HG03280 (cell line): ENCODE measurements around the gene SLC30A1.
A peak's percentile ranks its signal among the peaks of the same experiment; 100 is the strongest.
"Not testable (repeated sequence)": the region's sequence is repeated elsewhere in the genome, so short reads cannot be mapped to it uniquely, and the experiment has no call there.

Source experiments
- ATAC-seq: cut with Tn5 transposase; IDR thresholded peaks from one replicate; pipeline ENCODE4 v1.9.1; 2021; ENCODE audit warnings: mild to moderate bottlenecking, moderate library complexity; ENCODE audit not compliant: unreplicated experiment

Gene SLC30A1, protein sequence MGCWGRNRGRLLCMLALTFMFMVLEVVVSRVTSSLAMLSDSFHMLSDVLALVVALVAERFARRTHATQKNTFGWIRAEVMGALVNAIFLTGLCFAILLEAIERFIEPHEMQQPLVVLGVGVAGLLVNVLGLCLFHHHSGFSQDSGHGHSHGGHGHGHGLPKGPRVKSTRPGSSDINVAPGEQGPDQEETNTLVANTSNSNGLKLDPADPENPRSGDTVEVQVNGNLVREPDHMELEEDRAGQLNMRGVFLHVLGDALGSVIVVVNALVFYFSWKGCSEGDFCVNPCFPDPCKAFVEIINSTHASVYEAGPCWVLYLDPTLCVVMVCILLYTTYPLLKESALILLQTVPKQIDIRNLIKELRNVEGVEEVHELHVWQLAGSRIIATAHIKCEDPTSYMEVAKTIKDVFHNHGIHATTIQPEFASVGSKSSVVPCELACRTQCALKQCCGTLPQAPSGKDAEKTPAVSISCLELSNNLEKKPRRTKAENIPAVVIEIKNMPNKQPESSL

GRCh38 chr1:211578640-211579439 lies at the start of gene SLC30A1:
TSS of gene SLC30A1 (minus strand) at chr1:211579161. CDS start at chr1:211578612, 549 bp downstream.
- ATAC-seq = peak; percentile 88

DNA sequence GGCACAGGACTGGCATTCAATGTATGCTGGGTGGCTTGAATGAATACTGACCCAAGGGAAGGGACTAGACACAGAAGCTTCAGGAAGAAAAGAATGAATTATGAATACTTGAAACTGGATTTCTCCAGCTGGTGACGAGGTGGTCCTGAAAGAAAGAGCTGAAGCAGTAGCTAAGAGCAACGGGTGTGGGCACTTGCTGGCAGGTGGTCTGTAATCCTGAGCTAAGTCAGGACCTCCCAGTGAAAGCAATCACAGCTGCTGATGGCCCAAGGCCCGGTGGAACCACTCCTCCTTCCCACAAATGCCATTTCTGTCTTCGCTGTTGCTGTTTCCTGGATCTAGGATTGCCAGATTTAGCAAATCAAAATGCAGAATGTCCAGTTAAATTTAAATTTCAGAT lies 49.5 kb upstream of the SLC30A1 start:
- ATAC-seq = no peak

- ATAC-seq = no peak
These were observed 48.3 kb upstream of the SLC30A1 start for GRCh38 chr1:211627259-211627658.

GRCh38 chr1:211625866-211626265 lies 46.9 kb upstream of the SLC30A1 start:
- not testable (repeated sequence) for ATAC-seq

GRCh38 chr1:211625040-211625439 lies 46.1 kb upstream of the SLC30A1 start:
- ATAC-seq = no peak

DNA sequence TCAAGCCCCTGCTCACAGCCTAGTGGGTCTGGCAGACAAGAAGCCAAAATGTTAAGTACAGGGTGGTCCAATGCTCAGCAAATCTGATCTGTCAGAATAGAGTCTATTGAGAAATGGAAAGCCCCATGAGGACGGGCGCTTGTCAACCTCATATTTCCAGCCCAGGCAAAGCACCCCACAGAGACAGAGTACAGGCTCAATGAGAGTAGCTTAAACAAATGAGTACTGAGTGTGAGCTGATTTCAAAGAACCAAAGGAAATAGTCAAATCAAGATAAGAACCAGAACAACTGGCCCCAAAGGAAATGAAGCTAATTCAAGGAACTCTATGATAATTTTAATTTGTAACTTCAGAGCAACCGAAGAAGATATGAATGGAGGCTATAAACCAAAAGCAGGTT lies 44.6 kb upstream of the SLC30A1 start:
- ATAC-seq = no peak

DNA sequence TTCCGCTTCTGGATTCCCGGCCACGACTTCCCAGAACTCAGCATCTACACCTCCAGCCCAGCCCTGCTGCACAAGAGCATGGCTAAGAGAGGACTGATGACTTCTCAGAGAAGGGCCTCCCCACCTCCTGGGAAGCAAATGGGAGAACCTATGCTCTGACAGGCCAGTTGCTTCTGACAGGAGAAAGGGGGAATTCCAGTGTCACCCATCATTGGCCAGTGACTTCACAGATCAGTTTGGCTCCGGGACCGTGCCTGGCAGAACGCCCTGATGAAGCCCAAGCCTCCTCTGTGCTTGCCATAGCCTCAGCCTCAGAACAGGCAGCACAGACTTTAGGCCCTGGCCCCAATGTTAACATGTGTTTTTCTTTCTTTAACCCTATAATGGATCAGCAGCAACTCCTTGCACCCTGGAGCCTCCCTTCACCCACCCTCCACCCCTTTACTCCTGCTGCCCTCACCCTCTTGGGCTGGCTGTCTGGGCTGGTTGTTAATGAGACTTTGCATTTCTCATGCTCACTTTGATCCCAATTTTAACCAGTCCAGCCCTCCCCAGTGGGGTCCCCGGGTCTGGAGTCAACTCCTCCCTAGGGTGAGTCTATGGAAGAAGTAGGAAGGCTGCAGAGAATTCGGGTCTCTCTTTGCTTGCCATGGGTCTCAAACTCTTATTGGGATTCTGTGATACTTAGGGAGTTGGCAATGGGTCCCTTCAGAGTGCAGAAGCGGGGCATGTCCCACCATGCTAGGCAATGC lies 42.7 kb upstream of the SLC30A1 start:
- ATAC-seq = no peak

- no peak for ATAC-seq
These were observed 41.1 kb upstream of the SLC30A1 start for GRCh38 chr1:211620097-211620496.

DNA sequence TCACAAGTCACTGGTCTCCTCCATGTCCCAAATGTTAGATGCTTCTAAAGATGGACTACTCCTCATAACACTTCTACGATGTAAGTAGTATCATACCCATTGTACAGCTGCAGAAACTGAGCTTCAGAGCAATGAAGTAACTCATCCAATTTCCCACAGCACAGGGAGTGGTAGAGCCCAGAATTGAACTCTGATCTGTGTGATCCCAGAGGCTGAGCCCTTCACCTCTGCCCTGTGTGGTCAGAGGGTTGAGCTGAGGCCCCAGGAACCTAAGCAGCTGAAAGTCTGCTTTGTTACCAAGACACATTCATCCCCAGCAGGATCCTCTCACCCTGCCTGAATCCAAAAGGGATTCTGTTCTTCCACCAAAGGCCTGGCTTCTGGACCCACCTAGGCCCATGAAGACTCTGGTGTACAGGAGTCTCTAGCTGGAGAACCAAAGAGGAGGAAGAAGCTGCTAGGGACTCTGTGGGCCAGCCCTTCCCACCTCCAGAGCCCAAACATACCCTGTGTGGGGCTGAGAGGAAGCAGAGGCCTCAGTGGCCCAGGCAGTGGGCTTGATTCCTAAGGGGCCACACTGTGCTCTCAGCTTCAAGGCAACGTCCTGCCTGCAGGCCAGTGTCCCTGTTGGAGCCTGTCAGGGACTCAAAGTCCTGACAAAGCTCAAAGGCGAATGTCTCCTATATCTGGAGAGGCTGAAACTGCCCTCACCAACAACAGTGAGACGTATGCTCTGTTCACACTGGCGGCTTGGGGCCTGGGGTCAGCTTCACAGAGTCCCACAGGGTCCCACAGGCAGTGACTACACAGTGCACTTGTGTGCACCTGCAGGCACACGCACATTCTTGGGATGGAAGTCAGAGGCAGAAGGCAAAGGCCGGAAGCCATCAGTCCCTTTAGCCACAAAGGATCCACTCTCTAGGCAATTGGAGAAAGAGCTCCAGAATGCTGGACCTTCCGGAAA lies 40.4 kb upstream of the SLC30A1 start:
- no peak for ATAC-seq

- no peak for ATAC-seq
These were observed 38.0 kb upstream of the SLC30A1 start for GRCh38 chr1:211616965-211617297.

GRCh38 chr1:211616231-211616964 lies 37.4 kb upstream of the SLC30A1 start:
- no peak for ATAC-seq

DNA sequence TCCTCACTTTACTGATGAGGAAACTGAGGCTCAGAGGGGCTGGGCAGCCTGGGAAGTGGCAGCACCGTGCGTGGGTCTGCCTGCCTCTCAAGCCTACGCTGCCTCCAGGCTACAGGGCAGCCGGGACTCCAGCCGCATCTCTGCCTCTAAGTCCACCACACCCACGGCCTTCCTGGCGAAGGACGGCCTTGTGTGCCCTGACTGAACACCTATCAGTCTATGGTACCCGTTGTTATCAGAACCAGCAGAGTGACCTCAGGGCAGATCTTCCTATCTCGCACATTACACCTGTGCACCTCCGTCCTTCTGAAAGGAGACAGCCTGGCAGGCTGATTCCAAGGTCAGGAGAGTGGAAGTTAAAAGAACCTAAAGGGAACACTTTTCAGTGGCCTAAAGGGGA lies 35.7 kb upstream of the SLC30A1 start:
- ATAC-seq = no peak

GRCh38 chr1:211613951-211614350 lies 35.0 kb upstream of the SLC30A1 start:
- ATAC-seq = no peak

DNA sequence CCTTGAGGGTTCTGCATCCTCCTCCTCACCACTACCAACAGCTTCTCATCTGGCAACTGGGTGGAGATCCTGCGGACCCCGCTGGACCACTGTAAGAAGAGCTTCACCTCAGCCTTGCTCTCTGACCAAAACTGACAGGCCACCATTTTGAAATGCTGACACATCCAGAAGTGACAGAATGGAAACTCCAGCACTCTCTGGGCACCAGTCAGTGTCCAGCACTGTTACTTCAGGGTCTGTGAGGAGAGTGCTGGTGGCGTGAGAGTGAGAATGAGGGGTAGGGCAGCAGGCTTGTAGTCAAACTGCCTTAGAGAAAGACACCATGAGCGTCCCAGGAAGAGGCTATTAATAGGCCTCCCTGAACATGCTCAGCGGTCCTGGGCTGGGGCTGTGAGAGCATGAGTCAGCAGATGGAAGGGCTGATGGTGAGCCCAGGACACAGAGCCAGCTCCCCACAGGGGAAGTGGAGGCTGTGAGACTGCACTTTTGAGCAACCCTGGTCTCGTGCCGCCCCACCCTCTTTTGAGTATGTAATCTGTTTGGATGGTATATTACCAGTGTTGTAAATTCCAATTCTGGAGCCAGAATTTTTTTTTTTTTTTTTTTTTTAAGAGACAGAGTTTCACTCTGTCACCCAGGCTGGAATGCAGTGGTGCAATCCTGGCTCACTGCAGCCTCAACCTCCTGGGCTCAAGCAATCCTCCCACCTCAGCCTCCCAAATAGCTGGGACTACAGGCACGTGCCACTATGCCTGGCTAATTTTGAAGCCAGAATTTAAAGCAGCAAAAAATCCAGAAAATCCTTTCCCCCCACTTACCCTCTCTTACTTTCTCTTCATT lies 34.4 kb upstream of the SLC30A1 start:
- no peak for ATAC-seq

DNA sequence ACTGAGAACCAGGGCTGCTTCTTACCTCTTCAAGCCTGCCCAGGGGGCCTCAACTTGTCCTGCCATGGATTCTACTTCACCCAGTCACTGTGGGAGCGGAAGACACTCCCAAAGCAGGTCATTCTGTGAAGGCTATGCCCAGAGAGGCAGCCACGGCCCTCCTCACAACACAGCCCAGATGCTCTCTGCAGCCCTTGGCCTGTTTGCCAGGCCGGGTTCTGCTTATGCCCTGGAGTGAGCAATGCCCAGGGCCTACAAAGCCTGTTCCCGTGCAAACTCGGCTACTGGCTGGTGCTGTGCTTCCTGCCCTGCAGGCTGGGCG lies 33.8 kb upstream of the SLC30A1 start:
- no peak for ATAC-seq

GRCh38 chr1:211611818-211612217 lies 32.9 kb upstream of the SLC30A1 start:
- ATAC-seq = no peak

GRCh38 chr1:211610779-211611556 lies 32.0 kb upstream of the SLC30A1 start:
- ATAC-seq = no peak
